Upper lobe of right lung (tissue), 1 donor: Measurements from ENCODE around the gene ATM. TPM values are rescaled to one million over a fixed set of nuclear protein-coding genes. Genes with fewer than 3 reads are reported as not detected.

ENCODE experiments used
- ATAC-seq: fragments of 200-7000 bp; cut with Tn5 transposase; one replicate; pipeline ENCODE4 v1.9.1; 2020; ENCODE audit warnings: mild to moderate bottlenecking, moderate library complexity
- DNase-seq: peaks from one replicate; pipeline ENCODE4 v3.0.0-alpha.2; 2020
- H3K27ac ChIP-seq: fragments of 200-600 bp; one replicate; pipeline ENCODE4 v1.8.0; 2022
- H3K27me3 ChIP-seq: fragments of 200-600 bp; one replicate; pipeline ENCODE4 v1.8.0; 2022; ENCODE audit warnings: mild to moderate bottlenecking
- H3K36me3 ChIP-seq: fragments of 200-600 bp; one replicate; pipeline ENCODE4 v1.8.0; 2022
- H3K4me1 ChIP-seq: fragments of 200-600 bp; one replicate; pipeline ENCODE4 v1.8.0; 2022
- H3K4me3 ChIP-seq: fragments of 200-600 bp; one replicate; pipeline ENCODE4 v1.8.0; 2022; ENCODE audit warnings: mild to moderate bottlenecking
- H3K9me3 ChIP-seq: fragments of 200-600 bp; one replicate; pipeline ENCODE4 v1.8.0; 2022
- CTCF ChIP-seq: fragments of 200-600 bp; IDR thresholded peaks from one replicate; pipeline ENCODE4 v1.8.0; 2022; ENCODE audit warnings: antibody characterized with exemption
- intact Hi-C: fragments of 100-400 bp; cut with DNase I; formaldehyde crosslinking; loops from one replicate; pipeline ENCODE4 v1.11.0; 2022
- total RNA-seq: library from RNA; stranded (reverse); fragmentation: NEBNext Ultra II Directional; extraction: Animal tissue kit (Norgen Biotek cat#: 25700); gene quantifications from one replicate; pipeline ENCODE4 v1.2.1, GENCODE V29; 2021
- donor health status: DM: no; HTN: yes; CAD: no; lungs with severe emphysema.

ATM gene
- total RNA-seq, 1 donor from 2014 or later = 74.0 TPM

- DNase-seq = no peak
- ATAC-seq = no peak
- H3K27me3 ChIP-seq = no peaks in the 10 kb centered on the region
- no peak overlapping the region for H3K27ac ChIP-seq
- no peak overlapping the region for H3K4me3 ChIP-seq
- peaks cover 70% of the 10 kb centered on the region for H3K36me3 ChIP-seq
- TF ChIP-seq CTCF = no peak
- H3K9me3 ChIP-seq = no peaks in the 10 kb centered on the region
- H3K4me1 ChIP-seq = peaks cover 10% of the 10 kb centered on the region
- intact Hi-C loops = no loop called here
Measured at GRCh38 chr11:108233277-108233945, 10.5 kb downstream of the ATM start.

GRCh38 chr11:108235192-108235591, 12.3 kb downstream of the ATM start:
- no peak for DNase-seq

GRCh38 chr11:108235633-108236032, 12.8 kb downstream of the ATM start:
- no peak for DNase-seq
- intact Hi-C loops = no loop called here
- Histone ChIP-seq H3K36me3 (peaks cover 65% of the 10 kb centered on the region), H3K4me1 (peaks cover 7% of the 10 kb centered on the region), H3K4me3 (no peak overlapping the region), H3K27ac (peak overlapping the region; percentile 47), H3K9me3 (no peaks in the 10 kb centered on the region), H3K27me3 (no peaks in the 10 kb centered on the region)
- TF ChIP-seq CTCF = no peak
- no peak for ATAC-seq

More at GRCh38 chr11:108235192-108235591, 12.3 kb downstream of the ATM start:
- H3K27ac ChIP-seq = no peak overlapping the region
- peaks cover 66% of the 10 kb centered on the region for H3K36me3 ChIP-seq
- no peak overlapping the region for H3K4me3 ChIP-seq
- no peaks in the 10 kb centered on the region for H3K27me3 ChIP-seq
- intact Hi-C loops = no loop called here
- H3K4me1 ChIP-seq = peaks cover 7% of the 10 kb centered on the region
- no peaks in the 10 kb centered on the region for H3K9me3 ChIP-seq
- ATAC-seq = no peak
- no peak for TF ChIP-seq CTCF

GRCh38 chr11:108237058-108237481, 14.2 kb downstream of the ATM start:
- intact Hi-C loops = no loop called here
- no peak for ATAC-seq
- no peak for TF ChIP-seq CTCF
- peaks cover 7% of the 10 kb centered on the region for H3K4me1 ChIP-seq
- H3K36me3 ChIP-seq = peaks cover 64% of the 10 kb centered on the region
- H3K27ac ChIP-seq = no peak overlapping the region
- H3K4me3 ChIP-seq = no peak overlapping the region
- no peak for DNase-seq
- no peaks in the 10 kb centered on the region for H3K27me3 ChIP-seq
- H3K9me3 ChIP-seq = no peaks in the 10 kb centered on the region

- no peaks in the 10 kb centered on the region for H3K9me3 ChIP-seq
- DNase-seq (no peak), ATAC-seq (no peak)
- TF ChIP-seq CTCF = no peak
- H3K4me1 ChIP-seq = peaks cover 7% of the 10 kb centered on the region
- H3K27me3 ChIP-seq = no peaks in the 10 kb centered on the region
- H3K36me3 ChIP-seq = peaks cover 53% of the 10 kb centered on the region
- no peak overlapping the region for H3K4me3 ChIP-seq
- no peak overlapping the region for H3K27ac ChIP-seq
- intact Hi-C loops = no loop called here
Measured at GRCh38 chr11:108239076-108239475, 16.2 kb downstream of the ATM start.
